HepG2 (cell line): ENCODE measurements around the gene RHCE.
"Not testable (repeated sequence)": the region's sequence is repeated elsewhere in the genome, so short reads cannot be mapped to it uniquely, and the experiment has no call there.

Experiments used
- DPF2 ChIP-seq: sonication (generic); formaldehyde crosslinking; IDR thresholded peaks from 2 replicates; pipeline ENCODE4 v1.4.0; 2020; ENCODE audit warnings: mild to moderate bottlenecking, low read depth, missing genetic modification reagents, borderline replicate concordance
- FOXK2 ChIP-seq: fragments of 450-650 bp; IDR thresholded peaks from 2 replicates; pipeline ENCODE4 v1.6.1; 2016
- POLR2AphosphoS2 ChIP-seq: IDR thresholded peaks from 2 replicates; pipeline ENCODE4 v1.6.1; 2011; ENCODE audit warnings: low read depth, low read length, improper control_type of control experiment
- U2AF2 ChIP-seq: fragments of 200-400 bp; formaldehyde crosslinking; IDR thresholded peaks from 2 replicates; pipeline ENCODE4 v1.6.1; 2017; ENCODE audit warnings: low read depth, mild to moderate bottlenecking, low read length
- YY1 ChIP-seq: IDR thresholded peaks from 2 replicates; pipeline ENCODE4 v1.6.1; 2011; ENCODE audit warnings: low read length, low read depth, moderate library complexity, mild to moderate bottlenecking; ENCODE audit not compliant: insufficient read depth, insufficient replicate concordance
- TF ChIP-seq, protein P1 (sequence below): sonication (generic); formaldehyde crosslinking; IDR thresholded peaks from 2 replicates; pipeline ENCODE4 v1.5.0; 2020; ENCODE audit warnings: mild to moderate bottlenecking, missing genetic modification reagents, moderate library complexity
- TF ChIP-seq, protein P2 (sequence below): sonication (generic); formaldehyde crosslinking; IDR thresholded peaks from 2 replicates; pipeline ENCODE4 v1.8.0; 2022; ENCODE audit warnings: missing genetic modification reagents, mild to moderate bottlenecking, moderate library complexity, borderline replicate concordance

DNA sequence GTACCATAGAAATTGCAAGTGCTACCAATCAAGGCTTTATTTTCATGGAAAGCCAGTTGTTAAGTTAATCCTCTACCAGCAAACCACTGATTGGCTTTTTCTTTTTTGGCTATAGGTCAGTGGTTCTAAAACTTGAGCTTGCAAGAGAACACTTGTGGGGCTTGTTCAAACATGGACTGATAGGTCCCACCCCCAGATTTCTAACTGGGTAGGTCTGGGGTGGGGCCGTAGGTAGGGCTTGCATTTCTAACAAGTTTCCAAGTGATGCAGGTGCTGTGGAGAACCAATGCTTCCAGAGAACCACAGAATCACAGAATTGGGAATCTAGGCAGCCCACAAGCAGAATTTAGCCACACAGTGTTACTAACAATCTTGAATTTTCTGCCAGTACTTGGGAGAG is 36.8 kb downstream of the RHCE start:
- TF ChIP-seq, protein P1, sequence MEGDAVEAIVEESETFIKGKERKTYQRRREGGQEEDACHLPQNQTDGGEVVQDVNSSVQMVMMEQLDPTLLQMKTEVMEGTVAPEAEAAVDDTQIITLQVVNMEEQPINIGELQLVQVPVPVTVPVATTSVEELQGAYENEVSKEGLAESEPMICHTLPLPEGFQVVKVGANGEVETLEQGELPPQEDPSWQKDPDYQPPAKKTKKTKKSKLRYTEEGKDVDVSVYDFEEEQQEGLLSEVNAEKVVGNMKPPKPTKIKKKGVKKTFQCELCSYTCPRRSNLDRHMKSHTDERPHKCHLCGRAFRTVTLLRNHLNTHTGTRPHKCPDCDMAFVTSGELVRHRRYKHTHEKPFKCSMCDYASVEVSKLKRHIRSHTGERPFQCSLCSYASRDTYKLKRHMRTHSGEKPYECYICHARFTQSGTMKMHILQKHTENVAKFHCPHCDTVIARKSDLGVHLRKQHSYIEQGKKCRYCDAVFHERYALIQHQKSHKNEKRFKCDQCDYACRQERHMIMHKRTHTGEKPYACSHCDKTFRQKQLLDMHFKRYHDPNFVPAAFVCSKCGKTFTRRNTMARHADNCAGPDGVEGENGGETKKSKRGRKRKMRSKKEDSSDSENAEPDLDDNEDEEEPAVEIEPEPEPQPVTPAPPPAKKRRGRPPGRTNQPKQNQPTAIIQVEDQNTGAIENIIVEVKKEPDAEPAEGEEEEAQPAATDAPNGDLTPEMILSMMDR = not testable (repeated sequence)
- TF ChIP-seq FOXK2; U2AF2; YY1; DPF2 (CRISPR knock-in tag); POLR2AphosphoS2: not testable (repeated sequence)
- TF ChIP-seq, protein P2, sequence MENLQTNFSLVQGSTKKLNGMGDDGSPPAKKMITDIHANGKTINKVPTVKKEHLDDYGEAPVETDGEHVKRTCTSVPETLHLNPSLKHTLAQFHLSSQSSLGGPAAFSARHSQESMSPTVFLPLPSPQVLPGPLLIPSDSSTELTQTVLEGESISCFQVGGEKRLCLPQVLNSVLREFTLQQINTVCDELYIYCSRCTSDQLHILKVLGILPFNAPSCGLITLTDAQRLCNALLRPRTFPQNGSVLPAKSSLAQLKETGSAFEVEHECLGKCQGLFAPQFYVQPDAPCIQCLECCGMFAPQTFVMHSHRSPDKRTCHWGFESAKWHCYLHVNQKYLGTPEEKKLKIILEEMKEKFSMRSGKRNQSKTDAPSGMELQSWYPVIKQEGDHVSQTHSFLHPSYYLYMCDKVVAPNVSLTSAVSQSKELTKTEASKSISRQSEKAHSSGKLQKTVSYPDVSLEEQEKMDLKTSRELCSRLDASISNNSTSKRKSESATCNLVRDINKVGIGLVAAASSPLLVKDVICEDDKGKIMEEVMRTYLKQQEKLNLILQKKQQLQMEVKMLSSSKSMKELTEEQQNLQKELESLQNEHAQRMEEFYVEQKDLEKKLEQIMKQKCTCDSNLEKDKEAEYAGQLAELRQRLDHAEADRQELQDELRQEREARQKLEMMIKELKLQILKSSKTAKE = not testable (repeated sequence)
